Endothelial cell of umbilical vein (primary cell): ENCODE measurements around the gene RNASEH1. TPM values are rescaled to one million over a fixed set of nuclear protein-coding genes. Genes with fewer than 3 reads are reported as not detected.
A peak's percentile ranks its signal among the peaks of the same experiment; 100 is the strongest.

ENCODE experiments used
- Bru-seq: library from RNA; stranded (reverse); fragments of 400-500 nt; gene quantifications from one replicate; lab custom pipeline; 2021; lab: Mats Ljungman, UMichigan
- BruChase-seq, 2 experiments: library from RNA; stranded (reverse); fragments of 400-500 nt; gene quantifications; one replicate each; lab custom pipeline; 2021; lab: Mats Ljungman, UMichigan
- BruUV-seq: library from RNA; stranded (reverse); fragments of 400-500 nt; replicated peaks from 2 replicates; lab custom pipeline; 2021; lab: Mats Ljungman, UMichigan
- CTCF ChIA-PET: fragments of 300-600, 350-600 bp; sonication (Branson Sonifier 250); formaldehyde crosslinking; loops from one replicate; lab custom pipeline; 2021; ENCODE audit warnings: antibody characterized with exemption, inconsistent platforms; lab: Charles Lee
- POLR2A ChIA-PET: fragments of 300-600, 350-600 bp; sonication (Branson Sonifier 250); formaldehyde crosslinking; loops from one replicate; lab custom pipeline; 2021; ENCODE audit warnings: antibody characterized with exemption, inconsistent platforms; lab: Charles Lee
- DNase-seq: peaks from one replicate; pipeline ENCODE4 v3.0.0-alpha.2; 2011; ENCODE audit warnings: low read depth, low spot score
- FAIRE-seq: peaks from 2 replicates; lab custom pipeline; 2011; peaks lifted over from hg19 to GRCh38; lab: Jason Lieb, UNC
- H2AFZ ChIP-seq: 2 replicates; pipeline ENCODE4 v1.6.0; 2012; ENCODE audit warnings: low read depth, low read length, control low read depth, inconsistent platforms
- H3K27ac ChIP-seq: 2 replicates; pipeline ENCODE4 v1.5.1; 2011; ENCODE audit warnings: low read depth, mild to moderate bottlenecking, control low read depth, low read length, moderate library complexity; ENCODE audit not compliant: insufficient read depth
- H3K27me3 ChIP-seq, 2 experiments: 2 replicates each; pipeline versions ENCODE4 v1.6.0 to v1.6.1; 2011; ENCODE audit warnings: low read length in 2 of 2, mixed read lengths in 1 of 2; ENCODE audit not compliant: control insufficient read depth in 2 of 2, insufficient read depth in 2 of 2
- H3K36me3 ChIP-seq, 2 experiments: 2 replicates in 1 of 2; 3 replicates in 1 of 2; pipeline ENCODE4 v1.5.1; 2011; ENCODE audit warnings: low read length in 2 of 2, mild to moderate bottlenecking in 1 of 2, moderate library complexity in 1 of 2; ENCODE audit not compliant: control insufficient read depth in 2 of 2, insufficient read depth in 2 of 2; ENCODE audit errors: extremely low read depth in 1 of 2
- H3K4me1 ChIP-seq: 3 replicates; pipeline ENCODE4 v1.5.1; 2011; ENCODE audit warnings: mild to moderate bottlenecking, low read length; ENCODE audit not compliant: control insufficient read depth, insufficient read depth; ENCODE audit errors: extremely low read depth
- H3K4me2 ChIP-seq: 2 replicates; pipeline ENCODE4 v1.6.1; 2011; ENCODE audit warnings: low read length, control low read depth, mixed read lengths; ENCODE audit not compliant: insufficient read depth
- H3K4me3 ChIP-seq, 3 experiments: fragments of 200-600 bp in 1 of 3; sonication (generic), shearing (Covaris generic) in 1 of 3; replicated peaks in 1 of 3; 2 replicates each; pipeline ENCODE4 v1.5.1; 2011 to 2016; ENCODE audit warnings: control low read depth in 3 of 3, low read length in 3 of 3, mild to moderate bottlenecking in 2 of 3, inconsistent platforms in 1 of 3, low read depth in 1 of 3, moderate library complexity in 1 of 3; ENCODE audit not compliant: insufficient read depth in 1 of 3
- H3K79me2 ChIP-seq: 2 replicates; pipeline ENCODE4 v1.6.0; 2012; ENCODE audit warnings: low read length, inconsistent platforms; ENCODE audit not compliant: control insufficient read depth, insufficient read depth
- H3K9ac ChIP-seq: replicated peaks from 2 replicates; pipeline ENCODE3; 2011; ENCODE audit warnings: low read length, control low read depth; ENCODE audit not compliant: insufficient read depth; ENCODE audit errors: extremely low read depth
- H3K9me1 ChIP-seq: replicated peaks from 3 replicates; pipeline ENCODE4 v1.6.0; 2011; ENCODE audit warnings: mild to moderate bottlenecking, low read length; ENCODE audit not compliant: control insufficient read depth, insufficient read depth; ENCODE audit errors: extremely low read depth
- H3K9me3 ChIP-seq: replicated peaks from 2 replicates; pipeline ENCODE4 v1.5.1; 2012; ENCODE audit warnings: low read length, inconsistent platforms; ENCODE audit not compliant: control insufficient read depth, insufficient read depth
- H4K20me1 ChIP-seq: replicated peaks from 2 replicates; pipeline ENCODE3; 2011; ENCODE audit warnings: mild to moderate bottlenecking, low read length; ENCODE audit not compliant: control insufficient read depth, insufficient read depth; ENCODE audit errors: extremely low read depth
- GATA2 ChIP-seq: IDR thresholded peaks from 2 replicates; pipeline ENCODE4 v1.7.0; 2011; ENCODE audit warnings: low read depth, mild to moderate bottlenecking, moderate library complexity, mixed read lengths, low read length; ENCODE audit not compliant: insufficient read length, insufficient read depth
- MYC ChIP-seq: IDR thresholded peaks from one replicate; pipeline ENCODE4 v1.6.1; 2011; ENCODE audit warnings: mild to moderate bottlenecking, low read depth, low read length
- POLR2A ChIP-seq: IDR thresholded peaks from 2 replicates; pipeline ENCODE4 v1.6.1; 2012; ENCODE audit warnings: low read depth, mild to moderate bottlenecking, control low read depth, low read length
- POLR2AphosphoS5 ChIP-seq: IDR thresholded peaks from 2 replicates; pipeline ENCODE4 v1.6.1; 2012; ENCODE audit warnings: low read depth, mild to moderate bottlenecking, control low read depth, low read length, moderate library complexity; ENCODE audit not compliant: insufficient read depth
- dilution Hi-C: fragments of 300-500 bp; cut with MboI; formaldehyde crosslinking; loops from one replicate; pipeline ENCODE4 v1.15.0; 2019; ENCODE audit warnings: low sequenced_read_pairs; ENCODE audit not compliant: extremely low pct_ligation_motif_present
- intact Hi-C: fragments of 100-400 bp; cut with micrococcal nuclease; formaldehyde crosslinking; loops from one replicate; pipeline ENCODE4 v1.10.0; 2022
- long read RNA-seq: library from polyadenylated mRNA; stranded (forward); transcript quantifications from one replicate; pipeline ENCODE4 v2.0.0, GENCODE V29; 2021
- polyA minus RNA-seq, 3 experiments: library from RNA; depleted of rRNA, polyadenylated mRNA; stranded (reverse); fragments of >200 nt; gene quantifications; 1 replicate in 1 of 3; 2 replicates in 2 of 3; pipeline ENCODE4 v1.2.3, GENCODE V29; 2011
- polyA plus RNA-seq, 4 experiments: library from polyadenylated mRNA; depleted of rRNA in 3 of 4; stranded (reverse) in 3 of 4; unstranded in 1 of 4; fragments of >200 nt; gene quantifications; 2 replicates each; pipeline versions ENCODE4 v1.2.1 to v1.2.3, GENCODE V29; 2011 to 2012; ENCODE audit warnings: missing spikeins in 1 of 4
- total RNA-seq: library from RNA; stranded (reverse); gene quantifications from 2 replicates; pipeline ENCODE4 v1.2.3, GENCODE V29; 2021
- TF ChIP-seq, protein P1 (sequence below): IDR thresholded peaks from 2 replicates; pipeline ENCODE4 v1.6.1; 2011; ENCODE audit not compliant: insufficient read depth, insufficient read length

RNASEH1 gene
- total RNA-seq (30.8 and 31.4 TPM in 2 replicates), polyA plus RNA-seq (8.3 and 12.8 TPM in 2 replicates), polyA minus RNA-seq (10.6 and 12.7 TPM in 2 replicates), Bru-seq, nascent RNA (percentile 87 among the genes with signal in this experiment), BruChase-seq, experiment 1, labeled RNA remaining after a 6-hour chase (percentile 88 among the genes with signal in this experiment), BruChase-seq, experiment 2, labeled RNA remaining after a 2-hour chase (percentile 82 among the genes with signal in this experiment)
- 15.5 and 17.7 TPM in 2 replicates for polyA plus RNA-seq (2011; cell fraction: cytosol; rRNA removed)
- polyA plus RNA-seq (2011; cell fraction: nucleus; rRNA removed) = 10.7 and 14.4 TPM in 2 replicates
- polyA plus RNA-seq (2012) = 26.7 and 36.1 TPM in 2 replicates
- polyA minus RNA-seq (2011; cell fraction: cytosol; rRNA and poly(A)+ RNA removed) = 16.5 TPM
- polyA minus RNA-seq (2011; cell fraction: nucleus; rRNA and poly(A)+ RNA removed) = 6.1 and 6.9 TPM in 2 replicates
- long read RNA-seq, transcript RNASEH1-201 (8 exons, 1,887 nt) = major isoform, 94 of 120 reads
- long read RNA-seq, partial matches to known transcripts = 7 of 120 reads
- long read RNA-seq, other reads (novel, unspliced or antisense) = 18 of 120 reads

DNA sequence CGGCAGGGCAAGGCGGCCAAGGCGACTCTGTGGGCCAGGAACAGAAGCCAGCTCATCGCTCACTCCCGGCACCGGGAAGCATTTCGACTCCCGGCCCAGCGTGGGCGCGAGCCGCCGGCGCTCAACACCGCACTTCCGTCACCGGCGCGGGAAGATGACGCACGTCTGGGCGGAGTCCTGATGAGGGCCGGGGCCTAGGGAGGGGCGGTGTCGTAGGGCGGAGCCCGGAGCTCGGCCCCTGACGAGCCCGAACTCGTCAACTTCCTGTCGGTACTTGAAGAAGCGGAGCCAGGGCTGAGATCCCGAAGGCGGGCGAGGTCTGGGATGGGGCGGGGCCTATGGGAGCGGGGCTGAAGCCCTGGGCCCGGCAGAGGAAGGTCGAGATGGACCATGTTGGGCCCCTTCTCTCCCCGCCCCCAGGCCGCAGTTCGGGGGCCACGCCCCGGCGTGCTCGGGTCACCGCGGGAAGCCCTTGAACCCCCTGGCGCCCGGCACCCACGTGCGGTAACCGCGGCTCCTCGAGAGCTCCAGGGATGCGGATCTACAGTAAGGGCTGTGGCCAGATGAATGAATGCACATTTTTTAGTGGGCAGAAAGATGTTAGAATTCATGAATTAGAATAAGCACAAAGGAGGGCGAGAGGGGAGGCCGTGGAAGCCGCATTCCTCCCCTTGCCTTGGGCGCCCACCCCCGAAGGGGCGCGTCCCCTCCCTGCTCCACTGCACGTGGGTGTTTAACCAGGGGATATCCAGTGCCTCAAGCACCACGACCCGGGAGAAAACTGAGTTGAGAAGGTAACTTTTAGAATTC is at the start of gene RNASEH1:
Gene RNASEH1, minus strand, starts transcription at position 129 of the 810 bp plus-strand sequence. Its CDS starts 73 bp downstream, at position 56.
- H3K4me1 ChIP-seq = peaks cover 15% of the 10 kb centered on the region
- H3K79me2 ChIP-seq = peaks cover 32% of the 10 kb centered on the region
- DNase-seq = peak; percentile 99
- no peaks in the 10 kb centered on the region for H3K27me3 ChIP-seq
- H3K9me1 ChIP-seq = no peaks in the 10 kb centered on the region
- peak within 1 kb of the TSS; percentile 82 for H2AFZ ChIP-seq
- intact Hi-C loops (loop anchor here (1.0 to 2.0 kb wide), 5 partner anchors 17 to 180 kb away; partner anchors contain the start of genes ADI1, RPS7 and TRAPPC12), dilution Hi-C loops (no loop called here)
- TF ChIP-seq, protein P1, sequence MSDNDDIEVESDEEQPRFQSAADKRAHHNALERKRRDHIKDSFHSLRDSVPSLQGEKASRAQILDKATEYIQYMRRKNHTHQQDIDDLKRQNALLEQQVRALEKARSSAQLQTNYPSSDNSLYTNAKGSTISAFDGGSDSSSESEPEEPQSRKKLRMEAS = peak; percentile 64
- TF ChIP-seq MYC (peak; percentile 47), POLR2A (peak; percentile 90), GATA2 (no peak), POLR2AphosphoS5 (peak; percentile 94)
- peak within 1 kb of the TSS; percentile 94 for H3K9ac ChIP-seq
- no peaks in the 10 kb centered on the region for H3K9me3 ChIP-seq
- H4K20me1 ChIP-seq = no peaks in the 10 kb centered on the region
- TSS peak; percentile 77 for BruUV-seq
- ChIA-PET POLR2A (interaction anchor here (0.5 to 1.3 kb wide), 4 partner anchors 8 to 774 kb away, joined by 3 to 6 read pairs (median 4); no protein-coding TSS in a partner anchor), CTCF (interaction anchor here (0.5 to 1.7 kb wide), 5 partner anchors 18 to 135 kb away, joined by 3 to 5 read pairs (median 4); partner anchors contain the start of gene ADI1)
- peak within 1 kb of the TSS; percentile 65 to 96 (median 90) for H3K4me3 ChIP-seq
- FAIRE-seq = peak; percentile 98
- peak within 1 kb of the TSS; percentile 80 for H3K27ac ChIP-seq
- H3K4me2 ChIP-seq = peak within 1 kb of the TSS; percentile 99
- peaks cover 8 to 20% of the 10 kb centered on the region in 2 experiments for H3K36me3 ChIP-seq
